Dermis lymphatic vessel endothelial cell (primary cell): ENCODE results near the gene BTN2A1. TPM values are rescaled to one million over a fixed set of nuclear protein-coding genes. Genes with fewer than 3 reads are reported as not detected.

Experiments used
- total RNA-seq: library from RNA; depleted of rRNA; stranded (reverse); fragments of >200 nt; gene quantifications from 2 replicates; pipeline ENCODE4 v1.2.1, GENCODE V29; 2014

Gene BTN2A1
- total RNA-seq = 9.2 and 10.0 TPM in 2 replicates

GRCh38 chr6:26457806-26458688 lies at the start of gene BTN2A1:
Gene BTN2A1 (plus strand): TSS chr6:26457955. CDS start chr6:26458637, 682 bp downstream.

GRCh38 chr6:26500102-26500501 lies 42.3 kb downstream of the BTN2A1 start, which contains the start of gene BTN1A1:
Gene BTN1A1 (plus strand): TSS chr6:26500303. CDS start chr6:26501287, 984 bp downstream.

Other genes starting within 250 kb of the BTN2A1 start
- gene BTN3A2, start 92.8 kb upstream of the BTN2A1 start, total RNA-seq = 18.5 and 24.8 TPM in 2 replicates
- 6.9 and 13.2 TPM in 2 replicates for gene BTN2A2, start 74.8 kb upstream of the BTN2A1 start, total RNA-seq
- gene BTN3A1, start 55.7 kb upstream of the BTN2A1 start, total RNA-seq = 9.4 and 11.9 TPM in 2 replicates
- gene BTN3A3, start 17.5 kb upstream of the BTN2A1 start, total RNA-seq = 9.6 and 13.2 TPM in 2 replicates
- not detected in 2 replicates for gene BTN1A1, start 42.3 kb downstream of the BTN2A1 start, total RNA-seq
- gene HMGN4, start 80.4 kb downstream of the BTN2A1 start, total RNA-seq = 62.9 and 71.2 TPM in 2 replicates
- gene ABT1, start 139.0 kb downstream of the BTN2A1 start, total RNA-seq = 18.5 and 19.6 TPM in 2 replicates
- 16.6 and 22.3 TPM in 2 replicates for gene ZNF322, start 201.8 kb downstream of the BTN2A1 start, total RNA-seq